SH-SY5Y (cell line): ENCODE results near the gene REPIN1.

ENCODE experiments used
- GATA2 ChIP-seq: IDR thresholded peaks from 2 replicates; pipeline ENCODE4 v1.6.1; 2011; ENCODE audit warnings: mild to moderate bottlenecking, low read depth, low read length
- GATA3 ChIP-seq: IDR thresholded peaks from 2 replicates; pipeline ENCODE4 v1.6.1; 2011; ENCODE audit warnings: low read depth, mild to moderate bottlenecking, low read length, moderate library complexity

GRCh38 chr7:150420242-150420641 is 51.6 kb downstream of the REPIN1 start:
- TF ChIP-seq GATA2 (no peak), GATA3 (no peak)
